HepG2 (cell line): ENCODE data around the gene CEP104. TPM values are rescaled to one million over a fixed set of nuclear protein-coding genes. Genes with fewer than 3 reads are reported as not detected.

Source experiments
- ATAC-seq: fragments of 200-7000 bp; cut with Tn5 transposase; 3 replicates; pipeline ENCODE4 v1.9.1; 2020; ENCODE audit warnings: mild to moderate bottlenecking, moderate library complexity
- BruUV-seq: library from RNA; stranded (reverse); fragments of 400-500 nt; replicated peaks from 2 replicates; lab custom pipeline; 2021; lab: Mats Ljungman, UMichigan
- CTCF ChIA-PET: fragments of 300-600 bp; formaldehyde crosslinking; extraction: SDS; loops from one replicate; lab custom pipeline; 2021; ENCODE audit warnings: low total read pairs, inconsistent platforms, low intra/inter-chr PET ratio; lab: Yijun Ruan, JAX
- POLR2A ChIA-PET: fragments of 350-600 bp; sonication (Branson Sonifier 250); formaldehyde crosslinking; loops from one replicate; lab custom pipeline; 2020; ENCODE audit warnings: antibody characterized with exemption, inconsistent platforms; lab: Yijun Ruan, JAX
- DNase-seq: peaks from one replicate; pipeline ENCODE4 v3.0.0-alpha.2; 2015; ENCODE audit warnings: low spot score
- FAIRE-seq: peaks from 3 replicates; lab custom pipeline; 2011; peaks lifted over from hg19 to GRCh38; lab: Jason Lieb, UNC
- H2AFZ ChIP-seq: one replicate; pipeline ENCODE4 v1.6.1; 2011; ENCODE audit warnings: low read length, inconsistent platforms
- H3K27ac ChIP-seq: fragments of 300-600 bp; 3 replicates; pipeline ENCODE4 v1.8.0; 2011; ENCODE audit warnings: mixed run types, mild to moderate bottlenecking, mixed read lengths, low read length, inconsistent platforms; ENCODE audit not compliant: insufficient read depth; ENCODE audit errors: extremely low read length
- H3K27me3 ChIP-seq, 2 experiments: fragments of 200-600 bp in 1 of 2; 2 replicates in 1 of 2; 3 replicates in 1 of 2; pipeline versions ENCODE4 v1.6.0 to v1.8.0; 2011; ENCODE audit warnings: low read length in 2 of 2, mild to moderate bottlenecking in 2 of 2, moderate library complexity in 2 of 2, inconsistent platforms in 1 of 2; ENCODE audit not compliant: insufficient read depth in 2 of 2, control insufficient read depth in 1 of 2
- H3K36me3 ChIP-seq, 2 experiments: fragments of 200-600 bp in 1 of 2; replicated peaks in 1 of 2; 2 replicates in 1 of 2; 3 replicates in 1 of 2; pipeline versions ENCODE4 v1.5.1 to v1.8.0; 2011; ENCODE audit warnings: low read length in 2 of 2, inconsistent platforms in 1 of 2; ENCODE audit not compliant: insufficient read depth in 2 of 2, control insufficient read depth in 1 of 2
- H3K4me1 ChIP-seq: 2 replicates; pipeline ENCODE4 v1.5.1; 2012; ENCODE audit warnings: low read length, inconsistent platforms; ENCODE audit not compliant: insufficient read depth
- H3K4me2 ChIP-seq: 2 replicates; pipeline ENCODE4 v1.6.0; 2011; ENCODE audit warnings: low read depth, low read length, inconsistent platforms
- H3K4me3 ChIP-seq, 3 experiments: fragments of 200-600 bp in 1 of 3; sonication (generic), shearing (Covaris generic) in 1 of 3; replicated peaks in 1 of 3; 2 replicates each; pipeline ENCODE4 v1.5.1; 2011 to 2016; ENCODE audit warnings: low read length in 3 of 3, inconsistent platforms in 2 of 3, low read depth in 2 of 3, mild to moderate bottlenecking in 2 of 3, control low read depth in 1 of 3, mixed read lengths in 1 of 3; ENCODE audit not compliant: insufficient read depth in 1 of 3
- H3K79me2 ChIP-seq: one replicate; pipeline ENCODE4 v1.6.1; 2011; ENCODE audit warnings: low read length, inconsistent platforms; ENCODE audit not compliant: insufficient read depth
- H3K9ac ChIP-seq: 2 replicates; pipeline ENCODE4 v1.6.0; 2011; ENCODE audit warnings: mild to moderate bottlenecking, low read depth, low read length, inconsistent platforms; ENCODE audit not compliant: insufficient read depth
- H3K9me3 ChIP-seq: 2 replicates; pipeline ENCODE4 v1.5.1; 2012; ENCODE audit warnings: mild to moderate bottlenecking, low read length
- H4K20me1 ChIP-seq: 2 replicates; pipeline ENCODE4 v1.6.0; 2011; ENCODE audit warnings: inconsistent platforms, mild to moderate bottlenecking, low read length, moderate library complexity; ENCODE audit not compliant: insufficient read depth
- AKAP8 ChIP-seq: sonication (generic); formaldehyde crosslinking; IDR thresholded peaks from 2 replicates; pipeline ENCODE4 v1.5.1; 2020; ENCODE audit warnings: mild to moderate bottlenecking, missing genetic modification reagents
- EZH2 ChIP-seq: conservative IDR thresholded peaks from 2 replicates; pipeline ENCODE4 v1.6.1; 2012; ENCODE audit warnings: mild to moderate bottlenecking, low read depth, low read length, moderate library complexity
- HDAC2 ChIP-seq: sonication (generic); formaldehyde crosslinking; IDR thresholded peaks from 2 replicates; pipeline ENCODE4 v1.4.0; 2020; ENCODE audit warnings: missing genetic modification reagents
- MAFF ChIP-seq: IDR thresholded peaks from 2 replicates; pipeline ENCODE4 v1.6.1; 2011; ENCODE audit warnings: low read depth, low read length, improper control_type of control experiment
- MAFK ChIP-seq, 2 experiments: IDR thresholded peaks in 1 of 2; conservative IDR thresholded peaks in 1 of 2; 2 replicates each; pipeline ENCODE4 v1.6.1; 2011; ENCODE audit warnings: improper control_type of control experiment in 2 of 2, low read length in 2 of 2
- MAZ ChIP-seq, 2 experiments: sonication (generic) in 1 of 2; formaldehyde crosslinking in 1 of 2; IDR thresholded peaks; 2 replicates each; pipeline versions ENCODE4 v1.5.0 to v1.6.1; 2012 to 2020; ENCODE audit warnings: low read depth in 2 of 2, mild to moderate bottlenecking in 2 of 2, borderline replicate concordance in 1 of 2, improper control_type of control experiment in 1 of 2, low read length in 1 of 2, missing genetic modification reagents in 1 of 2, moderate library complexity in 1 of 2
- RELA ChIP-seq: sonication (generic); formaldehyde crosslinking; IDR thresholded peaks from 2 replicates; pipeline ENCODE4 v1.4.0; 2020; ENCODE audit warnings: missing genetic modification reagents
- RFX1 ChIP-seq: fragments of 450-650 bp; IDR thresholded peaks from 2 replicates; pipeline ENCODE4 v1.6.1; 2017
- SOX5 ChIP-seq: IDR thresholded peaks from 2 replicates; pipeline ENCODE4 v1.6.1; 2016; ENCODE audit warnings: borderline replicate concordance
- ZC3H13 ChIP-seq: sonication (generic); formaldehyde crosslinking; IDR thresholded peaks from 2 replicates; pipeline ENCODE4 v1.8.1; 2023; ENCODE audit warnings: mild to moderate bottlenecking, missing genetic modification reagents, moderate library complexity
- ZFAT ChIP-seq: sonication (generic); formaldehyde crosslinking; conservative IDR thresholded peaks from 2 replicates; pipeline ENCODE4 v1.8.1; 2023; ENCODE audit warnings: missing genetic modification reagents, inconsistent platforms
- ZNF451 ChIP-seq: sonication (generic); formaldehyde crosslinking; IDR thresholded peaks from 2 replicates; pipeline ENCODE4 v1.5.0; 2020; ENCODE audit warnings: mild to moderate bottlenecking, missing genetic modification reagents
- ZNF703 ChIP-seq: sonication (generic); formaldehyde crosslinking; IDR thresholded peaks from 2 replicates; pipeline ENCODE4 v1.5.1; 2020; ENCODE audit warnings: missing genetic modification reagents, mild to moderate bottlenecking, moderate library complexity, borderline replicate concordance
- WGBS: methylation state at CpG from one replicate; pipeline ENCODE4 v1.1.6; 2017; ENCODE audit warnings: low lambda C conversion rate; 5-methylcytosine and 5-hydroxymethylcytosine counted together
- in situ Hi-C: cut with HindIII; loops from 2 replicates; pipeline ENCODE4 v1.10.0; 2017; ENCODE audit warnings: low pct_unique_long_range_greater_than_20kb; ENCODE audit not compliant: extremely low pct_ligation_motif_present
- intact Hi-C: fragments of 100-400 bp; cut with micrococcal nuclease; formaldehyde crosslinking; loops from one replicate; pipeline ENCODE4 v1.10.0; 2022; ENCODE audit not compliant: unreplicated experiment
- polyA plus RNA-seq, 8 experiments: library from polyadenylated mRNA; depleted of rRNA in 3 of 8; stranded (reverse) in 7 of 8; unstranded in 1 of 8; fragments of >200 nt; fragmentation: Illumina TruSeq in 4 of 8; extraction: Trizol in 4 of 8; gene quantifications; 2 replicates each; pipeline versions ENCODE4 v1.2.1 to v1.2.3, GENCODE V29; 2011 to 2016; ENCODE audit warnings: low read depth in 4 of 8, missing spikeins in 1 of 8, mixed read lengths in 1 of 8; ENCODE audit not compliant: insufficient read depth in 1 of 8
- total RNA-seq, 5 experiments: library from RNA; depleted of rRNA; stranded (reverse); fragments of >200 nt; fragmentation: Illumina TruSeq; extraction: Trizol; gene quantifications; 2 replicates each; pipeline ENCODE4 v1.2.3, GENCODE V29; 2016; ENCODE audit warnings: low read depth in 1 of 5
- TF ChIP-seq, protein P1 (sequence below): fragments of 450-650 bp; IDR thresholded peaks from 2 replicates; pipeline ENCODE4 v1.6.1; 2017; ENCODE audit warnings: mild to moderate bottlenecking
- TF ChIP-seq, protein P2 (sequence below): sonication (generic); formaldehyde crosslinking; IDR thresholded peaks from 2 replicates; pipeline ENCODE4 v1.5.0; 2020; ENCODE audit warnings: missing genetic modification reagents
- TF ChIP-seq, protein P3 (sequence below): sonication (generic); formaldehyde crosslinking; IDR thresholded peaks from 2 replicates; pipeline ENCODE4 v1.4.0; 2020; ENCODE audit warnings: missing genetic modification reagents

The CEP104 gene
- total and polyA plus RNA-seq, 2 of the 13 experiments (the other 11 are each of a cell fraction or from before 2014, with no cell fraction given), result 20.4 to 30.1 TPM

DNA sequence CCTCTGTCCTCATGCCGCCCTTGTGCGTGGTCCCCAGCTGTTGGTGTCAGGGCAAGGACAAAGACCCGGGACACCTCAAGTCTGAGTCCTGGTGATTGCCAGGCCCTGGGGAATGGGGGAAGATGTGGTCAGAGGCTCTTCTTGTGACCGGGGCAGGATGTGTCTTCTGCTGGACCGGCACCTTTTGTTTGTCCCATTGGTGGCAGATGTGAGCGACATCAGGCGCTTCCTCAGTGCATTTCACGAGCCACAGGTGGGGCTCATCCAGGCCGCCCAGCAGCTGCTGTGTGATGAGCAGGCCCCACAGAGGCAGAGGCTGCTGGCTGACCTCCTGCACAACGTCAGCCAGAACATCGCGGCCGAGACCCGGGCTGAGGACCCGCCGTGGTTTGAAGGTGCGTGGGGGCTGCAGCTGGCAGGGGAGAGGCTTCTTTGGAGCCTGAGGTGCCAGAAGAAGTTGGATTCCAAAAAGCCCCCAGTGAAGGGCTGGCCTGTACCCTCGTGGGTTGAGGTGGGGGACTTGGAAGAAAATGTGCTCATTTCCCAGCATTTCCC, 8.7 kb upstream of the CEP104 start (continued):
- TF ChIP-seq, protein P1, sequence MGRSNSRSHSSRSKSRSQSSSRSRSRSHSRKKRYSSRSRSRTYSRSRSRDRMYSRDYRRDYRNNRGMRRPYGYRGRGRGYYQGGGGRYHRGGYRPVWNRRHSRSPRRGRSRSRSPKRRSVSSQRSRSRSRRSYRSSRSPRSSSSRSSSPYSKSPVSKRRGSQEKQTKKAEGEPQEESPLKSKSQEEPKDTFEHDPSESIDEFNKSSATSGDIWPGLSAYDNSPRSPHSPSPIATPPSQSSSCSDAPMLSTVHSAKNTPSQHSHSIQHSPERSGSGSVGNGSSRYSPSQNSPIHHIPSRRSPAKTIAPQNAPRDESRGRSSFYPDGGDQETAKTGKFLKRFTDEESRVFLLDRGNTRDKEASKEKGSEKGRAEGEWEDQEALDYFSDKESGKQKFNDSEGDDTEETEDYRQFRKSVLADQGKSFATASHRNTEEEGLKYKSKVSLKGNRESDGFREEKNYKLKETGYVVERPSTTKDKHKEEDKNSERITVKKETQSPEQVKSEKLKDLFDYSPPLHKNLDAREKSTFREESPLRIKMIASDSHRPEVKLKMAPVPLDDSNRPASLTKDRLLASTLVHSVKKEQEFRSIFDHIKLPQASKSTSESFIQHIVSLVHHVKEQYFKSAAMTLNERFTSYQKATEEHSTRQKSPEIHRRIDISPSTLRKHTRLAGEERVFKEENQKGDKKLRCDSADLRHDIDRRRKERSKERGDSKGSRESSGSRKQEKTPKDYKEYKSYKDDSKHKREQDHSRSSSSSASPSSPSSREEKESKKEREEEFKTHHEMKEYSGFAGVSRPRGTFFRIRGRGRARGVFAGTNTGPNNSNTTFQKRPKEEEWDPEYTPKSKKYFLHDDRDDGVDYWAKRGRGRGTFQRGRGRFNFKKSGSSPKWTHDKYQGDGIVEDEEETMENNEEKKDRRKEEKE, result no peak
- TF ChIP-seq AKAP8 (CRISPR knock-in tag) (no peak), ZNF451 (CRISPR knock-in tag) (no peak), MAZ (IDR thresholded peaks at IDR 0.05; ENCODE audit: borderline replicate concordance, low read depth, low read length) (no peak), MAZ (CRISPR knock-in tag; IDR thresholded peaks at IDR 0.05; ENCODE audit: low read depth) (no peak)
- TF ChIP-seq, protein P2, sequence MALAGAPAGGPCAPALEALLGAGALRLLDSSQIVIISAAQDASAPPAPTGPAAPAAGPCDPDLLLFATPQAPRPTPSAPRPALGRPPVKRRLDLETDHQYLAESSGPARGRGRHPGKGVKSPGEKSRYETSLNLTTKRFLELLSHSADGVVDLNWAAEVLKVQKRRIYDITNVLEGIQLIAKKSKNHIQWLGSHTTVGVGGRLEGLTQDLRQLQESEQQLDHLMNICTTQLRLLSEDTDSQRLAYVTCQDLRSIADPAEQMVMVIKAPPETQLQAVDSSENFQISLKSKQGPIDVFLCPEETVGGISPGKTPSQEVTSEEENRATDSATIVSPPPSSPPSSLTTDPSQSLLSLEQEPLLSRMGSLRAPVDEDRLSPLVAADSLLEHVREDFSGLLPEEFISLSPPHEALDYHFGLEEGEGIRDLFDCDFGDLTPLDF (CRISPR knock-in tag), result no peak

DNA sequence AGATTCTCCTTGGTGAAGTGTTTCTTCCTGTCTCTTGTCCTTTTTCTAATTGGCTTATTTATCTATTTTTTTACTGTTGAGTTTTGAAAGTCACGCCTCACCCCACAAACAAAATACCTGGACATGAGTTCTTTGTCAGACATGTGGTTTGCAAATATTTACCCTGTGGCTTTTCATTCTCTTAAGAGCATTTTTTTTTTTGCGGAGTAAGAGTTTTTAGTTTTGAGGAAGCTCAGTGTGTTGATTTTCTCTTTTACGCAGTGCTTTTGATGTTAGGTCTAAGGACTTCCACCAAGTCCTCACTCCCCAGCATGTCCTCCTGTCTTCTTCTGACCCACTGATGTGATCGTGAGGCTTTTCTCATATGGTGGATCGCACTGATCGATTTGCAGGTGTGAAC, 7.9 kb upstream of the CEP104 start:
- H3K27me3 ChIP-seq, result no peaks in the 10 kb centered on the region
- no peak for TF ChIP-seq ZC3H13
- TF ChIP-seq MAFK (conservative IDR thresholded peaks at IDR 0.05 in 1 of 2, IDR thresholded peaks at IDR 0.05 in 1 of 2; ENCODE audit: low read length in 2 of 2), result 0 out of 4 replicates have a peak, but pooled peaks of 1 of the 2 experiments have one; percentile 27
- TF ChIP-seq ZFAT (CRISPR knock-in tag), result no peak
- no peak for TF ChIP-seq EZH2
- TF ChIP-seq ZNF703 (CRISPR knock-in tag), result no peak
- peak; percentile 9; the same call in 1 of the 2 replicates for TF ChIP-seq SOX5
- TF ChIP-seq RELA (CRISPR knock-in tag), result no peak
- TF ChIP-seq MAFF, result 0 out of 2 replicates have a peak, but pooled peaks have one; percentile 10
- TF ChIP-seq, protein P3, sequence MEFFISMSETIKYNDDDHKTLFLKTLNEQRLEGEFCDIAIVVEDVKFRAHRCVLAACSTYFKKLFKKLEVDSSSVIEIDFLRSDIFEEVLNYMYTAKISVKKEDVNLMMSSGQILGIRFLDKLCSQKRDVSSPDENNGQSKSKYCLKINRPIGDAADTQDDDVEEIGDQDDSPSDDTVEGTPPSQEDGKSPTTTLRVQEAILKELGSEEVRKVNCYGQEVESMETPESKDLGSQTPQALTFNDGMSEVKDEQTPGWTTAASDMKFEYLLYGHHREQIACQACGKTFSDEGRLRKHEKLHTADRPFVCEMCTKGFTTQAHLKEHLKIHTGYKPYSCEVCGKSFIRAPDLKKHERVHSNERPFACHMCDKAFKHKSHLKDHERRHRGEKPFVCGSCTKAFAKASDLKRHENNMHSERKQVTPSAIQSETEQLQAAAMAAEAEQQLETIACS, result no peak
- TF ChIP-seq HDAC2 (CRISPR knock-in tag), result no peak
- TF ChIP-seq RFX1, result no peak
- TF ChIP-seq, all 625 proteins: peak for 3
- ChIA-PET CTCF (no interaction called here), POLR2A (no interaction called here)
- DNase-seq (no peak), FAIRE-seq (no peak), ATAC-seq (no peak)
- H3K27ac ChIP-seq, result no peak overlapping the region
- no peaks in the 10 kb centered on the region for H3K9me3 ChIP-seq
- intact Hi-C loops, result no loop called here
- BruUV-seq, result no TSS peak
- peaks cover 0 to 10% of the 10 kb centered on the region in 2 experiments; a peak in 2 of 5 replicates for H3K36me3 ChIP-seq
- no peaks in the 10 kb centered on the region for H3K79me2 ChIP-seq
- H4K20me1 ChIP-seq, result no peaks in the 10 kb centered on the region
- no peak overlapping the region for H3K4me3 ChIP-seq
- WGBS, result 83% methylated on average over 6 of the region's 6 CpGs
- H3K9ac ChIP-seq, result no peak overlapping the region
- H2AFZ ChIP-seq, result no peak overlapping the region
- H3K4me2 ChIP-seq, result no peak overlapping the region
- H3K4me1 ChIP-seq, result peaks cover 12% of the 10 kb centered on the region
- in situ Hi-C loops, result no loop called here
